Activated CD4-positive, alpha-beta T cell treated with anti-CD3 and anti-CD28 coated beads, Interleukin-2, amount 10 ng/mL, durations not matched to agents 24 days and 14 days (primary cell): Measurements from ENCODE around the gene COG7. TPM values are rescaled to one million over a fixed set of nuclear protein-coding genes. Genes with fewer than 3 reads are reported as not detected.

ENCODE experiments used
- DNase-seq: peaks from one replicate; pipeline ENCODE4 v3.0.0; 2022
- H3K27ac Mint-ChIP-seq: one replicate; pipeline ENCODE4 v1.8.0; 2022; ENCODE audit warnings: mild to moderate bottlenecking, mixed read lengths
- H3K27me3 Mint-ChIP-seq: one replicate; pipeline ENCODE4 v1.8.0; 2022; ENCODE audit warnings: mixed read lengths
- H3K36me3 Mint-ChIP-seq: one replicate; pipeline ENCODE4 v1.8.0; 2022; ENCODE audit warnings: low read depth, mild to moderate bottlenecking, mixed read lengths
- H3K4me1 Mint-ChIP-seq: one replicate; pipeline ENCODE4 v1.8.0; 2021; ENCODE audit warnings: mixed read lengths
- H3K4me3 Mint-ChIP-seq: one replicate; pipeline ENCODE4 v1.8.0; 2022; ENCODE audit warnings: mild to moderate bottlenecking, moderate library complexity, mixed read lengths
- H3K9me3 Mint-ChIP-seq: one replicate; pipeline ENCODE4 v1.8.0; 2021; ENCODE audit warnings: mixed read lengths
- intact Hi-C: fragments of 100-400 bp; cut with micrococcal nuclease; formaldehyde crosslinking; loops from one replicate; pipeline ENCODE4 v1.15.1; 2023
- total RNA-seq: library from RNA; stranded (reverse); gene quantifications from 2 replicates; pipeline ENCODE4 v1.2.3, GENCODE V29; 2022

COG7 gene
- total RNA-seq, 1 donor from 2014 or later = 25.6 TPM

DNA sequence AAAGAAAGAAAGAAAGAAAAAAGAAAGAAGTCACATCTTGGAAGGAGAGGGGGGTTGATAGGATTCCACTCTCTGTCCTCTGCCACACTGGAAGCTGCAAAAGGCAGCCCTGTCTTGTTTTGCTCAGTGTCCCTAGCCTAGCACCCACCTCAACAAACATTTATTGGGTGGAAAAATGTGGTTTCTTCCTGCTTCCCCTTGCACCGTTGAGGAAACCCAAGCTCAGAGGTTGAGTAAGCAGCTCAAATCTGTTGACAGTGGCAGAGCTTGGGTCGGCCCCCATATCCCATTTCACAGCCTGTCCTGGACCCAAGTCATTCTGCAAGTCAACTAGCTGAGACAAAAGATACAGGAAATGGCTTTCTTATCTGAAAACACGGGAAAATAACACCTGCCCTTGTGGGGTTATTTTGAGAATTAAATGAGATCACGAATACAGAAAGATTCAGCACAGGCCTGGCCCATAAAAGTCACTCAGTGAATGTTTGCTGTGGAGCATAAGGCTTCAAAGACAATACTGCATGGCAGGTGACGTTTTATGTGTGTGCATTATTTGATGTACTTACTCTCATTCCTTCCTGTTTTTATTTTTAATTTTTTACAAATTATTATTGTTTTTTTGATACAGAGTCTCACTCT, 87.3 kb downstream of the COG7 start:
- H3K36me3 Mint-ChIP-seq = no peaks in the 10 kb centered on the region
- H3K4me1 Mint-ChIP-seq = peaks cover 4% of the 10 kb centered on the region
- H3K4me3 Mint-ChIP-seq = no peak overlapping the region
- H3K27me3 Mint-ChIP-seq = no peaks in the 10 kb centered on the region
- DNase-seq = peak; percentile 58
- intact Hi-C loops = no loop called here
- H3K27ac Mint-ChIP-seq = no peak overlapping the region
- no peaks in the 10 kb centered on the region for H3K9me3 Mint-ChIP-seq

DNA sequence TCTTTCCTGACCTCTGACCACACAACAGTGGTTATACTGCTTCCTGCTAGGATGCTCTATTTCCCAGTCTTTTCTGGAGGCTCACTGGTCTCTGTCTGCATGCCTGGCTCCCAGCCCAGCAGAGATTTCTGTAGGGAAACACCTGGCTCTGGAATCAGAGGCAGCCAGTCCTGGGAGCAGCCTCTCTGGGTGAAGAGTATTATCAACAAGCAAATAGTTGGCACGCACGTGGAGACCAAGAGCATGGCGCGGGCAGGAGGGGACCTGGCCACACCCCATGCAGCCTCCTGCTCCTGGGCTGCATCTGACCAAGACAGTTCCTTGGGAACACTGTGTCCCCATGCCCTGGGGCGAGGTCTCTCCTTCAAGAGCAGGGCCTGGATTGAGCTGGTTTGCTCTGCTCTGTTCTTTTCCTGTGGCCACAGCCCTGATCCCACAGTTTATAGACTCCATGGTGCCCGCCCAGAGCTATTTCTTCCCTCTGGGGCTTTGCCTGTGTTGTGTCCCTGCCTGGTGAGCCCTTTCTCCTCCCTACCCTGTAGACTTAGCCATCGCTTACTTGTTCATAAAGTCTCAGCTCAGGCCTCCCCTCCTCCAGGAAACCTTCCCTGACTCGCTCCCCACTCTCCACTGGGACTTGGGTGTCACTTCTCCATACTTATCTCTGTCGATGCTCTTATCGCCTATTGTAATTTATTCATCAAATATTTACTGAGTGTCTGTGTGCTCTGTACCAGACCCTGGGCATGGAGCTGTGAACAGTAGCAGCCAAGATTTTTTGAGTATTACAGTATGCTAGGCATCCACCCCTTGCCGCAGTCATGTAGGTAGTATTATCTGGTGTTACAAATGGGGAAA, 90.3 kb downstream of the COG7 start:
- Mint-ChIP-seq H3K4me1 (peaks cover 4% of the 10 kb centered on the region), H3K27me3 (no peaks in the 10 kb centered on the region), H3K9me3 (no peaks in the 10 kb centered on the region), H3K27ac (no peak overlapping the region), H3K4me3 (no peak overlapping the region), H3K36me3 (no peaks in the 10 kb centered on the region)
- intact Hi-C loops = no loop called here
- no peak for DNase-seq

DNA sequence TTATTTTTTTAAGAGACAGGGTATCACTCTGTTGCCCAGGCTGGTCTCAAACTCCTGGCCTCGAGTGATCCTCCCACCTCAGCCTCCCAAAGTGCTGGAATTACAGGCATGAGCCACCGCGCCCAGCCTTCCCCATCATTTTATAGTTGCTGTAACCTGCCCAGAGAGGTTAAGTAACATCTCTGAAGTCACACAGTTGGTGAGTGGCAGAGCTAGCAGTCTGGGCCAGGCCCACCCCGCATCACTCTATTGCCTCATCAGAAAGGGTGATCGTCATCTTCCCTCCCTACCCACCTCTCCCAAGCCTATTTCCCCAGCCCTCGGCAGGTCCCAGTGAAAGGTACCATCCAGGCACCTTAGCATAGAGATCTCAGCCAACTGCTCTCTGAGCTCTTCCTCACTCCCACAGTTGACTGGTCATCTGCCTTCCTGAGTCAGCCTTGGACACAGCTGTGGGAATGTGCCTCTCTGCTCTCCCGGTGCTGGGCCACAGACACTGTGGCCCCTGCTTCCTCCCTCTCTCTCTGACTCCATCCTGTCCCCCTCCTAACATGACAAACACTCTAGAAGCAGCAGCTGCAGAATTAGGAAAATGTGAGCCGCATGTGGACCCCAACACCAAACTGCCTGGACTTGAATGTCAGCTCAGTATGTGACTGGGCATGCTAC, 93.8 kb downstream of the COG7 start:
- Mint-ChIP-seq H3K4me3 (no peak overlapping the region), H3K27me3 (no peaks in the 10 kb centered on the region), H3K27ac (no peak overlapping the region), H3K9me3 (no peaks in the 10 kb centered on the region), H3K4me1 (no peaks in the 10 kb centered on the region), H3K36me3 (no peaks in the 10 kb centered on the region)
- DNase-seq = no peak
- intact Hi-C loops = no loop called here

DNA sequence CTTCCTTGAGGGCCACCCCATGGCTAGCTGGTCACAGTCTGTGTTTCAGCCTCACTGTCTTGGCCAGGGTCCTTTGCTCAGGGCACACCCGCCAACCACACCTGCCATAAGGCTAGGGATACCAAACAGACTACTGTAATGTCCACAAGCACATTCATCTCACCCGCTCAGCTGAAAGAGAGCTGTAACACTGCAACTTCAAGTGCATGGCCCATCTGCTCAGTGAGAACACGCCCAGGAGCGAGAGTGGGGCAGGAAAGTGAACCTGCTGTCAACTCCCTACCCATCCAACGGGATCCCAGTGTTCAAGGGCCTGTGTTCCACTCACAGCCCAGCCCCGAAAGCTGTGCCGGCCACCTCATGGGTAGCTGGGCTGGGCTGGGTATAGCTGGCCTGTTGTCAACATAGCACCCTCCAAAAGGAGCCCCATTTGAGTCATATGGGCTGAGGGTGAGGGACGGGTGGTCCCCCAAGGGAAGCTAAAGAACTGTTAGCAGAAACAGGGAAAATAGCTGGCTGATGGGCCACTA, 95.2 kb downstream of the COG7 start:
- no peaks in the 10 kb centered on the region for H3K27me3 Mint-ChIP-seq
- no peaks in the 10 kb centered on the region for H3K9me3 Mint-ChIP-seq
- no peak overlapping the region for H3K27ac Mint-ChIP-seq
- no peak for DNase-seq
- H3K36me3 Mint-ChIP-seq = no peaks in the 10 kb centered on the region
- intact Hi-C loops = no loop called here
- H3K4me3 Mint-ChIP-seq = no peak overlapping the region
- no peaks in the 10 kb centered on the region for H3K4me1 Mint-ChIP-seq

DNA sequence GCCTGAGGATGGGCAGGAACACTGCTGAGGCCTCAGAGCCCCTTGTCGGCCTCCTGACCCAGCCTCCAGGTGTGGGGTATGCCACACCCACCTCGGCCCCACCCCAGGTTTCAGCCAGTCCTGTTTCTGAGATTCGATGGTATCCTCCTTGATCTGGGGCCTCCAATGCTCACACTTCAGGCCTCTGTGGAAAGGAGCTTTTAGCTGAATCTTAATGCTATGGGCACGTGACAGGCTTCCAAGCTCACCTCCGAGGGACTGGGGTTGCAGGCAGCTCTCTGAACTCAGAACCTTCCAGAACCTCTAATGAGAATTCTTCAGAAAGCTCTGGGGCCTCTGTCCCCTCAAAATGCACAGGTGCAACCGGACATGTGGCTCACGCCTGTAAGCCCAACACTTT, 96.0 kb downstream of the COG7 start:
- no peaks in the 10 kb centered on the region for H3K9me3 Mint-ChIP-seq
- DNase-seq = no peak
- no peaks in the 10 kb centered on the region for H3K4me1 Mint-ChIP-seq
- no peak overlapping the region for H3K27ac Mint-ChIP-seq
- H3K36me3 Mint-ChIP-seq = no peaks in the 10 kb centered on the region
- H3K27me3 Mint-ChIP-seq = no peaks in the 10 kb centered on the region
- intact Hi-C loops = no loop called here
- H3K4me3 Mint-ChIP-seq = no peak overlapping the region

DNA sequence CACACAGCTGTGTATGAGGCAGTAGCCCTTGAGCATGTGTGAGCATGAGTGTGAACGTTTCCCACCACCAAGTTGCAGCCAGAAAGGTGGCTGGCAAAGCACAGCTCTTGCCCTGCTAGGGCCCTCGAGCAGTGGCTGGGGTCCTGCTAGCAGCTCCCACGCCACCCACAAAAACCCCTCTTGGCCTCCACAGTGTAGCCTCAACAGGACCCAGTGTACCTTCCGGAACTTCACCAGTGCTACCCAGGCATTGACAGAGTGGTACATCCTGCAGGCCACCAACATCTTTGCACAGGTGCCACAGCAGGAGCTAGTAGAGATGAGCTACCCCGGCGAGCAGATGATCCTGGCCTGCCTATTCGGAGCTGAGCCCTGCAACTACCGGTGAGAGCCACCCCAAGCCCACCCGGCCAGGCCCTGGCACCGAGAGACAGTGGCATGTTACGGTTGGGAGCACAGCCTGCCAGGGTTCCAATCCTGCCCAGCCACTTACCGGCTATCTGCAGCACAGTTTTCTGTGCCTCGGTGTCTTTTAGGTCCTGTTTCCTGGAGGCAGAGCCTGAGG, 97.8 kb downstream of the COG7 start:
- DNase-seq = no peak
- Mint-ChIP-seq H3K36me3 (no peaks in the 10 kb centered on the region), H3K4me1 (no peaks in the 10 kb centered on the region), H3K4me3 (no peak overlapping the region), H3K27me3 (no peaks in the 10 kb centered on the region), H3K9me3 (no peaks in the 10 kb centered on the region), H3K27ac (no peak overlapping the region)
- intact Hi-C loops = no loop called here

DNA sequence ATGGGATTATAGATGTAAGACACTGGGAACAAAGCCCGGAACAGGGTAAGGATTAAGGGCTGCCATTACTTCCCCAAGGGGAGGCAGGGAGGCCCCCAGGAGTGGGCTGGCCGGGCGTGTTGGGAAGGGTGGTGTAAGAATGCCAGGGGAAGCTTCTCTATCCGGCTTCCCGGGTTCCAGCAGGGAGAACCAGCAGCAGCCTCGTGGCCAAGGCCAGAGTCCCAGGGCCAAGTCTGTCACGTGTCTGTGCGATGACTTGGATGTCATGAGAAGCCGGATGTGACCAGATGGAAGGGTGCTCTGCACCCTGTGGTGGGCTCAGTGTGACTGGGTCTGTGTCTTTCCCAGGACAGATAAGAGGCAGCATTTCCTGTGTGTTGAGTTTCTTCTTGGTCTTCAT, 98.7 kb downstream of the COG7 start:
- Mint-ChIP-seq H3K4me3 (no peak overlapping the region), H3K27me3 (no peaks in the 10 kb centered on the region), H3K27ac (no peak overlapping the region), H3K9me3 (no peaks in the 10 kb centered on the region), H3K4me1 (no peaks in the 10 kb centered on the region), H3K36me3 (no peaks in the 10 kb centered on the region)
- no peak for DNase-seq
- intact Hi-C loops = no loop called here

DNA sequence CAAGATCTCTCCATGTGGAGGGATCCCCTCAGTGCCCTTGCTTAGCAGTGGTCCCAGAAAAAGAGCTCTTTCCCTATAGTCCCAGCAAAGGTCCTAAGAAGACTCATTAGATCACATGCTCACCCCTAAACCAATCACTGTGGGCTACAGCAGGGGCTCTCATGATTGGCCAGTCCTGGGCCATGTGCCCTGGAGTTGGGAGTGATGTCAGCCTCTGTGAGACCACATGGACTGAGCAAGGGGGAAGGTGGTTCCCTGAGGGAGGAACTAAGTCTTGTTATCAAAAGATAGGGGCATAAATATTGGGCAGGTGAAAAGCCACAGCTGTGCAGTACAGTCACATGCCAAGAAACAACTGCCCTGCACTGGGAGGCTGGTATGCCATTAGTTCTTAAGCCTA, 99.5 kb downstream of the COG7 start:
- Mint-ChIP-seq H3K27ac (no peak overlapping the region), H3K4me1 (no peaks in the 10 kb centered on the region), H3K4me3 (no peak overlapping the region), H3K27me3 (peaks cover 2% of the 10 kb centered on the region), H3K9me3 (no peaks in the 10 kb centered on the region), H3K36me3 (no peaks in the 10 kb centered on the region)
- intact Hi-C loops = no loop called here
- DNase-seq = no peak

DNA sequence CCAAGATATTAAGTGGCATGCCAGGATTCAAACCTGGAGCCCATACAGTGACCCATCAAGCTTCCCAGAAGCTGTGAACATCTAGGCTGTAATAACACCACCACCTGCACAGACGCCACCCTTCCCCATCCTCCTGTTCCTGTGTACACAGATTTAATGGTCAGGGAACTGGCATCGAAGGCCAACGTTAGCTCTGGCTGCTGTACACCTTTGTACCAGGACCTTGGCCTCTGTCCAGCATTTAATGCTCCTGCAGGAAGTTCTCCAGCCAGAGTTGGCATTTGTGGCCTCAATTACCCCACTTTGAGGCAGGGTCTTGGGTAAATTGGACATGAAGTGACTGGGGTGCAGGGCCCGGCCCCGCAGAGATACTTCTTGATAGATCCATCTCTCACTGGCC, 101.6 kb downstream of the COG7 start:
- no peaks in the 10 kb centered on the region for H3K9me3 Mint-ChIP-seq
- H3K4me1 Mint-ChIP-seq = no peaks in the 10 kb centered on the region
- H3K36me3 Mint-ChIP-seq = no peaks in the 10 kb centered on the region

DNA sequence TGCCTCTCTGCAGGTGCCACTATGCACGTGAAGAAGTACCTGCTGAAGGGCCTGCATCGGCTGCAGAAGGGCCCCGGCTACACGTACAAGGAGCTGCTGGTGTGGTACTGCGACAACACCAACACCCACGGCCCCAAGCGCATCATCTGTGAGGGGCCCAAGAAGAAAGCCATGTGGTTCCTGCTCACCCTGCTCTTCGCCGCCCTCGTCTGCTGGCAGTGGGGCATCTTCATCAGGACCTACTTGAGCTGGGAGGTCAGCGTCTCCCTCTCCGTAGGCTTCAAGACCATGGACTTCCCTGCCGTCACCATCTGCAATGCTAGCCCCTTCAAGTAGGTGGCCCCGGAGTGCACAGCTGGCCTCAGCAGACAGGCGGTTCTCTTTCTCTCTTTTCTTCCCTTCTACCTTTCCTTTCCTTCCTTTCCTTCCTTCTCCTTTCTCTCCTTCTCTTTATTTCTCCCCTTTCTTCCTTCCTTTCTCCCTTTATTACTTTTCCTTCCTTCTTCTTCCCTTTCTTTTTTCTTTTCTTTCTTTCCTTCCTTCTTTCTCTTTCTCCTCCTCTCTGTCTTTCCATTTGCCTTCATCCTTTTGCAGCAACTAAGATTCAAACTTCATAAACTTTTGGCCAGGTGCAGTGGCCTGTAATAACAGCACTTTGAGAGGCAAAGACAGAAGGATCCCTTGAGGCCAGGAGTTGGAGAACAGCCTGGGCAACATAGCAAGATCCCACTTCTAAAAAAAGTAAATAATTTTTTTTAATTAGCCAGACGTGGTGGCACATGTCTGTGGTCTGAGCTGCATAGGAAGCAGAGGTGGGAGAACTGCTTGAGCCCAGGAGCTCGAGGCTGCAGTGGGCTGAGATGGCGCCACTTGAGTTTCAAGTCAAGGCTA, 104.2 kb downstream of the COG7 start:
- peaks cover 2% of the 10 kb centered on the region for H3K27me3 Mint-ChIP-seq
- no peaks in the 10 kb centered on the region for H3K36me3 Mint-ChIP-seq
- no peaks in the 10 kb centered on the region for H3K9me3 Mint-ChIP-seq
- H3K4me1 Mint-ChIP-seq = no peaks in the 10 kb centered on the region
- no peak overlapping the region for H3K27ac Mint-ChIP-seq
- intact Hi-C loops = no loop called here
- no peak for DNase-seq
- H3K4me3 Mint-ChIP-seq = no peak overlapping the region

More for the DNA sequence above, 101.6 kb downstream of the COG7 start:
- no peak overlapping the region for H3K4me3 Mint-ChIP-seq
- peaks cover 2% of the 10 kb centered on the region for H3K27me3 Mint-ChIP-seq
- intact Hi-C loops = no loop called here
- DNase-seq = no peak
- H3K27ac Mint-ChIP-seq = no peak overlapping the region

DNA sequence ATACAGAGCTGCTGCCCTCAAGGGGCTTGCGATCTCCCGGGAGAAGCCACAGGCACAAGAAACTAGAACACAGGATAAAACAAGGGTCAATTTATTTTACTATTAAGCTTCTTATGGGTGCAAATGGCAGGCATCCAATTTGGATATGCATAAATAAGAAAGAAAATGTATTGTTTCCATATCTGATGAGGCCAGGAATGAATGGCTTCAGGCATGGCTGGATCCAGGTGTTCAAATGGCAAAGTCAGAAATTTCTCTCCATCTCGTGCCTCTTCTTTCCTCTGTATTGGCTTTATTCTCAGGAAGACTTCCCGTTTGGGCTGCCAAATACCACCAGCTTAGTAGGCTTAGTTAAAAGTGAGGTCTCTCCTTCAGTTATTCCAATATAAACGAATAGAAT, 107.8 kb downstream of the COG7 start:
- Mint-ChIP-seq H3K9me3 (no peaks in the 10 kb centered on the region), H3K27ac (no peak overlapping the region), H3K4me1 (no peaks in the 10 kb centered on the region), H3K36me3 (no peaks in the 10 kb centered on the region), H3K4me3 (no peak overlapping the region), H3K27me3 (peaks cover 6% of the 10 kb centered on the region)
- DNase-seq = no peak
- intact Hi-C loops = no loop called here

DNA sequence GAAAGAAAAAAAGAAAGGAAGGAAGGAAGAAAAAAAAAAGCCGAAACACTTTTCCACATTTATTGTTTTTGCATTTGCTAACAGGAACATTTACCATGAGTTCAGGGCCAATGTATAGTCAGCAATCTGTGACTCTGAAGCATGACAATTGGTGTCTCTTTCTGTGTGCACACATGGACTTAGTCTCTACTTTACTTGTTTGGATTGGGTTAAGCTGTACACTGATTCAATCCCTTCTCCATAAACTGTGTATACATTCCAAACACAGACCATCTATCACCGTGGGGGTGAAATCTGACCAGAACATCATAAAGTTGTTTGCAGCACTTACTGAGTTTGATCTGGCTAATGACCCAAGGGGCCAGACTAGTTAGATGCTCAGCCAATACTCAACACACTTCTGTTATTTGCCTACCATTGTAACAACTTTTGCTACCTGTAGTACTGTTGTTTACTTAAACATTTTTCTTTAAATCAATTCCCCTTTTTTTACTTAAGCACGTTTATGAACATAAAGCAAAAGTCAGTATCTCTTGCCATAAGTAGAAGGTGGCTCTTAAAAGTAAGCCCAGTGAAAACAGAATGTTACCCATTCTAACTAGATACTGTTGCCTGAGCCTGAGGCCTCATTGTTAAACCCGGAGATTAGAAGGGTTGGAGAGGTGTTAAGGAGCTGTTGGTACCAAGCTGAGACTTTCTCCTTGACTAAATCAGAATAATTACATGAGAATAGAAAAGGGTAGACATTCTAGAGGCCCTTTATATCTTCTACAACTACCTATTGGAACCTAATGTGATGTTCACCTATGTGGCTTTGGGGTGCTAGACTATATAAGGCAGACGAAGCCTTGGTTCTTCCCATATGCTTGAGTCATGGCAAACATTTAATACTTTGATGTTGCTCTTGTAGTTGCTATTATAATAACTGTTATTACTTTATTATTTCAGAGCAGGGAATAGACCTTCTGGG, 109.1 kb downstream of the COG7 start:
- DNase-seq = no peak
- intact Hi-C loops = no loop called here
- H3K36me3 Mint-ChIP-seq = no peaks in the 10 kb centered on the region
- no peaks in the 10 kb centered on the region for H3K4me1 Mint-ChIP-seq
- H3K27me3 Mint-ChIP-seq = peaks cover 7% of the 10 kb centered on the region
- H3K4me3 Mint-ChIP-seq = no peak overlapping the region
- no peaks in the 10 kb centered on the region for H3K9me3 Mint-ChIP-seq
- H3K27ac Mint-ChIP-seq = no peak overlapping the region
